GM19438 (cell line): Measurements from ENCODE around the gene SORBS1.

ENCODE experiments used
- ATAC-seq: cut with Tn5 transposase; IDR thresholded peaks from one replicate; pipeline ENCODE4 v1.9.1; 2021; ENCODE audit warnings: low read depth; ENCODE audit not compliant: unreplicated experiment

Gene SORBS1

DNA sequence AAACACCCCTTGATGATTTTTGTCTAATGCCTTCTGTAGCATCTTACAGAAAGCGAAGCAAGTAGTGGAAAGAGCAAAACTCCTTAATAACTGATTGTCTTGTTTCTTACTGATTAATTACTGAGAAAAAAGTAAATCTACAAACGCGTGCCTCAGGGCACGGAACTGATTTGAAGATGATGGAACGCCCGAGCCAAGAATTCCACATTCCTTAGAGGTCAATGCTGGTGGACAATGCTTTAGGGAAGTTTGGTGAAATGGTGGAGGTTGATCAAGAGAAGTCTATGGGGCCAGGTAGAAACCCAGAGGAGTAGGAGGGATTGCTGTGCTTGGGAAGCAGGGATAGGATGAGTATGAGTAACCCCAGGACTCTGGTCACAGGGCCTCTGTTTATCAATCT, 5.0 kb upstream of the SORBS1 start:
- ATAC-seq, result no peak

DNA sequence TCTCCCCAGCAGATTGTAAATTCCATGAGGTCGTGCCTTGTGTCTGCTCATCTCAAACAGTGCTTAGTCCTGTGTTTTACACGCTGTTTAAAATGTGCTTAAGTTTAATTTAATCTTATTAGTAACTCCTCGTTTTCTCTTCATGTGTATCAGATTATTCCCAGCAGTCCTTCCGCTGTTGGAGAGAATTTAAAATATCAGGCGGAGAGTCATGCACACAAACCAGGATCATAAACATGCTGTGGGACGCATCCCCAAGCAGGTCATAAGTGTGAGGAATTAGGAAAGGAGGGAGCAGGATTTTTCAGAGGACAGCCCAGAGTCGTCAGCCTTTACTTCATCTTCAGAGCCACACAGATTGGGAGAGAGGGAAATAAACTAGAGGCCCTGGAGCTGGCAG, 4.2 kb upstream of the SORBS1 start:
- ATAC-seq, result no peak

DNA sequence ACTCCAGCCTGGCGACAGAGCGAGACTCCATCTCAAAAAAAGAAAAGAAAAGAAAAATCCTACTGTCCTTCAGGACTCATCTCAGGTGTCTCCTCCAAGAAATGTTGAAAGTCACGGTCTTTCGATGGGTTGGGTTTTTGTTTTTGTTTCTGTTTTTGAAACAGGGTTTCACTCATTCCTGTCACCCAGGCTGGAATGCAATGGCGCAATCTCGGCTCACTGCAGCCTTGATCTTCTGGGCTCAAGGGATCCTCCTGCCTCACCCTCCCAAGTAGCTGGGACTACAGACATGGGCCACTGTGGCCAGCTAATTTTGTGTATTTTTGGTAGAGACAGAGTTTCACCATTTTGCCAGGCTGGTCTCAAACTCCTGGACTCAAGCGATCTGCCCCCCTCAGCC, 3.1 kb upstream of the SORBS1 start:
- ATAC-seq, result no peak

DNA sequence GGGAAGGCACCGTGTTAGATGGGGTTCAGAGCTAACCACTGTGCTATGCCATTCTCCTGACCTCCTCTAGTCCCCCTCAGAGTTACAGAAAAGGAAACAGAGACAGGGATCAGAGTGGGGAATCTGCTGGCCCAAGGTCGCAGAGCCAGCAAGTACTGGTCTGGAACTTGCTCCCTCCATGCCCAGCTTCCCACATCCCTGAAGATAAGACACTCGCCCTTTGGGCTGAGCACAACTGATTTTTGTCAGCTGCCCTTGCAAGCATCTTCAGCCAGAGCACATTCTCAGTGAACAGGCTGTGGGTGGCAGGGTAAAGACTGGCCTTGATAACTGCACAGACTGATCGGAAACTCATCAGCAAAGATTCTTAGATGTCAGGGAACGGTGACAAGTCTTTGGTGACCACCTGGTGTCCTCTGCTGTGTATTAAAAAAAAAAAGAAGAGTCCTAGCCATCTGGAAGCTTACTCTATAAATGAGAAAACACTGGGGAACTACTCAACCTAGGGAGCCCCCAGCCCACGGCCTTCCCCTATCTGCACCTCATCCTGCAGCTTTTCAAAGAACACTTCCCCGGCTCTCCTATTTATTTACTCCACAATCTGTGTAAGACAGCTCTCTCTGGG, 1.3 kb upstream of the SORBS1 start:
- ATAC-seq, result no peak

DNA sequence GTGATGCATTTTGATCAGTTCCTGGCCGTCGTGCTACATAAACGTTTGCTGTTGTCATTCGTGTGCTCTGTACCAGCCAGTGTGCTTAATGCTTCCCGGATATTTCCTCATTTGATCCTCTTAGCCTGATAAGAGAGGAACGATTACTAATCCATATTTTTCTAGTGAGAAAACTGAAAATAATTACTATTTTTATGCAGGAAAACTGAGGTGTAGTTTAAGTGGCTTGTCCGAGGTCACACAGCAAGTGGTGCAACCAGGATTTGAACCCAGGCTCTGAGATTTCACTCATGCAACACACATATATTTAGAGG, 650 bp upstream of the SORBS1 start:
- ATAC-seq, result no peak

DNA sequence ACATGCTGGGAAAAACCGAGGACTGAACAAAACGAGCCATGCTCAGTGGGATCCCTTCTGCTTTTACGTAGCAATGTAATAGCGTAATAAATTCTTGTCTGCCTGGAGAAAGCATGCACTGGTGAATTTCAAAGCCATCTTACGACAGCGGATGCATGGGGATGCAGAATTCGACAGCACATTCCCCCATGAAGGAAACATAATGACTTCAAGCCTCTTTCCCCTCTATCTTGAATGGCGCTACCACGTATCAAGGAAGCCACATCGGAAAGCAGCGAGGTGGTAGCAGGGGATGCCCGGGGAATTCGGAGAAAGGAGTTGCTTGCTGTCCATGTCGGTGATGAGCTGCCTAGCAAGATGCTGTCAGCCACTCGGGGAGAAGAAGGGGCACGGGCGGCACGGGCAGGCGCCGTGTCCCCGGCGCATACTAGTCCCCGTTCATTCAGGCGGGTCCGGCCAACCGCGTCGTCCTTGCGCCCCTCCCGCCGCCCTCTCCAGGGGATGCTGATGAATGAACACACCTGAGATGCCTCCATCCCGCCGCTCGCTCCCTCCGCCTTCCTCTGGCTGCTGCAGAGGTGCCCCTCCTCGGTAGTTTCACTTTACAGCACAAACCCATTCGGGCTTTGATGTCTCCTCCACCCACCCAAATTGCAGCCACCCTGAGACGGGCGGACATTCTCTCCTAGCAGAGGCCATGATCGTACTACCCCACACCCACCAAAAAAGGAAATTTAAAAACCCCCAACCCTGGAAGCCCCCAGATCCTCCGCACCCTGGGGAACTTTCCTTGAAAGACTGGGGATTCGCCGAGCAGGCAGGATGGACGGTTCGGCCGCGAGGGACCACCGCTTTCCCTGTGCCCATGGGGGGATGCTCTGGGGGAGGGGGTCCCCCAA, 644 bp downstream of the SORBS1 start:
- ATAC-seq, result no peak

DNA sequence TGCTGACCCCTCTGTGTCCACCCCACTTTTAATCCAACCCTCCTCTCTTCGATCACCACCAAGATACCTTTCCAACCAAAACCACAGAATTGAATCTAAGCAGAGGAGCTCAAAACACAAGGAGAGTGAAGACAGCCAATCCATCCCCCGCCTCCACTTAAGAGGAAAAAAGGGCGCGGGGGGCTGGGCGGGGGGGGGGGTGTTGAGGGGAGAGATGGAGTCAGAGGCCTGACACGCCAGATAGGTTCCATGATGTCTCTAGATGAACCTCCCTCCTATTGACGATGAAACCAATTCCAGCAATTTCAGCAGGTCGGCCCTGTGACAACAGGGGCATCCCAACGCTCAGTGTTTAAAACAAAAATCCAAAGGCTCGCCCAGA, 1.3 kb downstream of the SORBS1 start:
- ATAC-seq, result no peak

DNA sequence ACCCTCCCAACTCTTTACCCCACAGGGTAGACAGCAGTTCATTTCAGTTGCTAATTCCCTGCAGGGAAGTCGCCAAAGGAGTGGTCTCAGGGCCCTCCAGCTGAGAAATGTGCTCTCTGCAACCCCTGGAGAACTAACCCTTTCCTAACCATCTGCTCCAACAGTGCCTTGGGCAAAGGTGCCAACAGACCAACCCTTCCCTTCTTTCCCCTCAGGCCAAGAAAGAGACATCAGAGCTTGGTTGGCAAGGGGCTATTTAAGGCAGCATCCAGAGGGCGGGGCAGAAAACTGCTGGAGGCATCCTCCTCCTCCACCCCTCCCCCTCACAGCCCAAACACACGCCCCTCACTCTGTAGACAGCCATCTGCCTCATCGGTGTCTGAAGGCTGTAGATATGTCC, 1.7 kb downstream of the SORBS1 start:
- ATAC-seq, result no peak

DNA sequence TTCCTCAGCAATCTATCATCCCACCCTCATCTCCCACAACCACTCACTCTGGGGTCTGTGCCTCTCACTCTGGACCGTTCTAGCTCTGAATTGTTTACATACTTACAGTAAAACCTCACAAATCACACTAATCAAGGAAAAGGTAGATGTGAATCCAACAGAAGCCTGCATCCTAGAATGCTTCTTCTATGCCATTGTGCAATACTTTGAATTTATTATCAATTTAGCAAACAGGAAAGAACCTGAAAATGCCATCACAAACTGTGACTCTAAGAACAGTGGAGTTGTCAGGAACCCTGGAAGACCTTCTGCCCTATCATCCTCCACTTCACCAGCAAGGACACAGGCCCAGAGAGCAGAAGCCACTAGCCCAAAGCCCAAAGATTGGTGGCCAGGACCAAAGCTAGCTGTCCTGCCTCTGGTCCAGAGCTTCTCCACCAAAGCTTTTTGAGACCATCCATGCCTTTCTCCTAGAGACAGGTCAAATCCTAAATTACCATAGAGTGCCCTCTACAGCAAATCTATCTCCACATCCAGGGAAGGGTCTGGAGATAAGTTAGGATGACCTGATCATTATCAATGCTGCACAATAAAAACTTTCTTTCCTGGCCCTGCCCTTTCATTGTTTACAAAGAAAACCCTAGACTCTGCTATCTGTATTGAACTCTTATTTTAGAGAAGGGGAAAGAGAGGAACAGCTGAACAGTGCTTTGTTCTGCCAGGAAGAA, 2.4 kb downstream of the SORBS1 start:
- no peak for ATAC-seq

DNA sequence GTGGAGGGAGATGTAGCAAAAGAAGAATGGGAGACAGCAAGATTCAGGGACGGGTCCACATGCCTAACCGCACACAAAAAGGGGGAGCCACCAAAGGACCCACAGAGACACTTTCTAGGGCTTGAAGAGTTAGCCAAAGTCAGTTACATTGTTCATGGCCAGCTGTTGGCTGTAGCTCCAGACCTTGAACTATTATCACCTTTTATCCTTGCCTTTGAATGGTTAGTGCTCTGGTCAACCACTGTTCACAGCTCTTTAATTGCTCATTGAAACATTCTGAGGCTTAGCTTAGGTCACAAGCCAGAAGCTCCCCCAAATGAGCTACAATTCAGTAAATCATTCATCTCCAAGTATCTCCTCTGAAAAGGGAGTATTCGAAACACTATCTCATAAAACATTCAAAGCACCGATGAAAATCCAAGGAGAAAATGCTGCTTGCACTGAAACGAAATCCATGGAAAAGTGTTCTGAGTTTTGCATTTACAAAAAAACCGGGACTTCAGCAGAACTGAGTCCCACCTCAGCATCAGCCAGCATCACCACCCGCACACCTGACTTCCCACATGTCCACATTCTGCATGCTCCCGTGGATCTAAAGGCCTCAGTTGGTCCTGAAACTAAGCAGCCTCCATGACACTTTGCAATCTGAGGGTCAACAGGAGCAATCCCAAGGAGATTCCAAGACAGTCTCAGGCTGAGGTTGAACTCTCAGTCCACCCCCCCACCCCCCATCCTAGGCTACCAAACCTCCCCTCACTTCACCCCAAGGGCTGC, 4.0 kb downstream of the SORBS1 start:
- no peak for ATAC-seq

DNA sequence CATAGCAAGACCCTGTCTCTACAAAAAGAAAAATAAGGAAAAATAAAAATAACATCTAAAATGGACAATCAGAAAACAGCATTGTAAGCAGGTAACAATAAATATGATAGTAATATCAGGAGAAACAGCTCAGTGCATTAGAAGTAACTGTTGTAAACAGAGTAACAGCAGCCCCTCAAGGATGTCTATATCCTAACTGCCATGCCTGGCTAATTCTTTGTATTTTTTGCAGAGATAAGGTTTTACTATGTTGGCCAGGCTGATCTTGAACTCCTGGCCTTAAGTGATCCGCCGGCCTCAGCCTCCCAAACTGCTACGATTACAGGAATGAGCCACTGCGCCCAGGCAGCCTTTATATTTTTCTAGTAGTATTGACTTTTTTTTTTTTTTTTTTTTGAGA, 7.5 kb downstream of the SORBS1 start:
- no peak for ATAC-seq

DNA sequence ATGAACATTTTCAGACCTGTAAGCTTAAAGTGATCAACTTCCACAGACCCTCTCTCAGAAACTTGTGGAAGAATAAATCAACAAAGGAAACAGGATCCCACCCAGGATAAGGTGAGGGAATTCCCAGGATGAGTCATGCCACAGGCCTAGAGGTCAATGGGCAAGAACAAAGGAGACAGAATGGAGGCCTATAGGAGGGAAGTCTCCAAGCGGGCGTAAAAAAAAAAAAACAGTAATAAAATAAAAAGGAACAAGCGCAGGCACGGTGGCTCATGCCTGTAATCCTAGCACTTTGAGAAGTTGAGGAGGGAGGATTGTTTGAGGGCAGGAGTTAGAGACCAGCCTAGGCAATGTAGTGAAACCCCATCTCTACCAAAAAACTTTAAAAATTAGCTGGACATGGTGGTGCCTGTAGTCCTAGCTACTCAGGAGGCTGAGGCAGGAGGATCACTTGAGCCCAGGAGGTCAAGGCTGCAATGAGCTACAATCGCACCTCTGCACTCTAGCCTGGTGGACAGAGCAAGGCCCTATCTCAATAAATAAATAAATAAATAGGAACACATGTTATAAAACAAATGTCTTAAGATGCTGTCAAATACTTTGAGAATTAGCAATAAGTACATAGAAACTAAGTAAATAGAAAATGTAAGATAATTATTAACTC, 8.4 kb downstream of the SORBS1 start:
- ATAC-seq, result no peak

DNA sequence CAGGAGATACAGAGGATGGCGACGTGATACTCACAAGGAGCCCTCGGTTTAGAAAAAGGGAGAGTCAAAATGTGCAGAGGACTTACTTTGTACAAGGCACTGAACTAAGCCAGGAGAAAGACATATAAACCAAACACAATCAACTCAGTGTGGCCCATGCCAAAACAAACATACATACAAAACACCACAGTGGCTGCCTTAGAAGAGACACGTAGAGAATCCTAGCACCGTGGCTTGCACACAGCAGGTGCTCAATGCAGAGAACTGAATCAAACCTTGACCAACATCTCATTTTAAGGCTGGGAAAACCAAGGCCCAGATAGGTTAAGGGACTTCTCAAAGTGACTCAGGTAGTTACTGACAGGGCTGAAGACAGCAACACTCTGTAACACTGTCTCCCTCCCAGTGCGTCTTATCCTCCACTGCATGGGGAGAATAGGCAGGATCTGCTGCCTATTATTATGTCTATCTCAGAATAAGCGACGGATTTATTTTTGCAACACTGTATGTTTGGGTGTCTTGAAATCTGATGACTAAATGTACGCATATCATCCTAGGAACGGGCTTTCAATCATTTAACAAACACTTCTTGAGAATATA, 11.0 kb downstream of the SORBS1 start:
- no peak for ATAC-seq

DNA sequence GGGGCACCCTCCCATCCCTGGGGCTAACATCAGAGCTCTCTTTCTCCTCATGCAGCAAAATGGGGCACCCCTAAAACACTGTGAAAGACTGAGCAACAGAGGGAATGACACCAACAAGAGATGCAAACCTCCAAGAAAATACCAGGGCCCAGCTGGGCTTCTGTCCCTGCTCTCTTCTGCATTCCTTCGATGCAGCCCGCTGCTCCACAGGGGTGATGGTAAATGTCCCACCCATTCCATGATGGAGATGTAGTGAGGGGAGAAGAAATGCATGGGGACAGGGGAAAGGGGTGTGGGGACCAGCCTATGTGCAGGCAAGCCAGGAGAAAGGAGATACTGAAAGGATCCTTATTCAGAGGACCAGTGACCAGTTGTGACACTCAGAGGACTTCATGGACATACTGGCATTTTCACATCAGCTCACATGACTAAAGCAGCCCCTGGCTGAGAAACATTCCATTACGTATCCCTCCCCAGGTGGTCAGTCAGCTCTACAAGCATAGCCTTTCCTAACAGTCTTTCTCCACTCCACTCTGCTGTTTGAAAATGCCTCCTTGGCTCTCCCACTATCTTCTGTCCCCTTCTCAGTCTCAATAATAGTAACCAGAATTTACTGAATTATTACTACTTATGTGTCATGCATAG, 13.3 kb downstream of the SORBS1 start:
- ATAC-seq, result no peak

DNA sequence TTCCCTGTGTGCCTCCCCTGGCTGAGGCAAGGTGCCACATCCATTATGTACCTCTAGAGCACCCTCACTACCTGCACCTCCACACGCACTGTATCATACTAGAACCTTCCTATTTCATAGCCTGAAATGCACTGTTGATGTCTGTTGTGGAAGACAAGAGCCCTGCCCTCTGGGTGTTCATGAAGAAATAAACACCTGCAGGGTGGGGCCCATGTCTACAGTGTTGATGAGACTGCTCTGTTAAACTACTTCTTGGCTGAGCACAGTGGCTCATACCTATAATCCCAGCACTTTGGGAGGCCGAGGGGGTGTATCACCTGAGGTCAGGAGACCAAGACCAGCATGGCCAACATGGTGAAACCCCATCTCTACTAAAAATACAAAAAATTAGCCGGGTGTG, 14.0 kb downstream of the SORBS1 start:
- ATAC-seq, result no peak

DNA sequence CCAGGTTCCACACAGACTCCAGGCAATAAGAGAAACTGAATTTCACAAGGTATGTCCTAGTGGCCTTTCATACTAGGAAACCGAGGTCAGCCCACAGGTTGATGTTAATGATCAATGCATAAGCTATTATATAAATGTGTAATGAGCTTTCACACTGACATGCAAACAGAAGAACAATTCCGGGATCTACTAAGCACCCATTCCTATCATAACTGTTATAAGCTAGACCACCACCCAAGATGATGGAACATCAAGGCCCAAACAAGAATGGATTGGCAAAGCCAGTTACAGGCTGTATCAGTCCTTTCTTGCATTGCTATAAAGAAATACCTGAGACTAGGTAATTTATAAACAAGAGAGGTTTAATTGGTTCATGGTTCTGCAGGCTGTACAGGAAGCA, 15.2 kb downstream of the SORBS1 start:
- no peak for ATAC-seq

DNA sequence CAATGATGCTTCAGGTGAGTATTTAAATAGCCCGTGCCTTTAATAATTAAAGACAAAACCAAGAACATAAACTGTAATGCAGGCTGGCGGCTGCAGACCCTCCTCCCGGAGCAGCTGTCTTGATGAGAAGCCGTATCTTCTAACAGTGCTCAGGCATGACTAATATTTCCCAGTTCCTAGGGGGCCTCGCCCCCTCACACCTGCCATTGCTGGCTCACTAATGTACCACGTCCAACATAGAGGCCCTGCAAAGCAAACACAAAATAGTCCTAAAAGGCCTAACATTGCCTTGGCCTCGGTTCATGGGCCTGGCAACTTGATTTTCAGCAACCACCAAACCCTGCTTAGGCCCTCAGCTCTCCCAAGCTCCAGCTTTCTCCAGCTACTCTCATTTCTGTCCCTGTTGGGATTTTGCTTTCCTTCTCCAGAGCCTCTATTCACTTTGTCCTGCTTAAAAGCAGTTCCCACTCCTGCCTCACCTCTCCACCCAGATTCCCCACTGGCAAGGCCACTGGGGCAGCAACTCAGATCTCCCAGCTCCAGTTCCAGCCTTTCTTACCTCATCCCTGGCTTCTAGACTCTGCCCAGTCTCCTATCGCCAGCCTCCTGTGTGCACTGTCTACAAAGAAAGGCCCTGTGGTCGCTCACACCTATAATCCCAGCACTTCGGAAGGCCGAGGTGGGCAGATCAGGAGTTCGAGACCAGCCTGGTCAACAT, 16.2 kb downstream of the SORBS1 start:
- no peak for ATAC-seq

DNA sequence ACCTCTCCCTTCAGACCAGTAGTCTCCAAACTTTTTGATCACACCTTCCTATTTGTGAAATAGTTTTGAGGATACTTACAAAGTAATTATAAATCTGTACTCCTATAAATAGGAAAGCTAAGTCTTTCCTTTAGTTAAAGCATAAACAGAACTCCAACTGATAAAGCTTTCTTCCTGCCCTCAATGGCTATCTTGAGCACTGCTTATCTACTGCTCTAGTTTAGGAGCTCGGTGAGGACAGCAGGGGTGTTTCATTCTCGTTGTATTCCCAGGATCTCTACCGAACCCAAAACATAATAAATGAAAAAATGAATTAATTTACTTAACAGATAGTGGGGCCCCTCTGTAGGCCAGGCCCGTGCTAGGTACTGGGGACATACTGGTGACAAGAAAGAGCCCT, 17.7 kb downstream of the SORBS1 start:
- no peak for ATAC-seq

DNA sequence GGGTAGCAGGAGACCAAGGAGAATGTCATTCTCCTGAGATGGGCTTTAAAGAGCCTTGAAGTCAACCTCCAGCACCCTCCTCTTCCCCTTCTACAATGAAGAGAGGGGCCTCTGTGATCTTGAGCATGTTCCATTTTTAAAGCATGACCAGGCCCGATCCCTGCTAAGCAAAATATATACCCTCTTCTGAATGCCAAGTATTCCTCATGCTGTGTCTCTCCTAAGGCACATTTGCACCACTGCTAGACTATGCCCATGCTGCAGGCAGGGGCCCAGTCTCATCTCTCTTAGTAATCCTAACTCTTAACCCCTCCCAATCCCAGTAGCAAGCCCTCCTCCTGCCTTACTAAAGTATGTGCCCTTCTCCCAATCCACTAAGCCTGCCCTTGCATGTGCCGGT, 18.4 kb downstream of the SORBS1 start:
- ATAC-seq, result no peak
